Inflammatory macrophage treated with lipopolysaccharide for 4 hours (primary cell): ENCODE data around the gene CEP152.
A peak's percentile ranks its signal among the peaks of the same experiment; 100 is the strongest.
"Not testable (repeated sequence)": the region's sequence is repeated elsewhere in the genome, so short reads cannot be mapped to it uniquely, and the experiment has no call there.

ENCODE experiments used
- DNase-seq: peaks from one replicate; pipeline ENCODE4 v3.0.0-alpha.2; 2020

The CEP152 gene

GRCh38 chr15:48810414-48811324, at the start of gene CEP152:
Gene CEP152 (minus strand): TSS chr15:48811069. CDS start chr15:48805649, 5,420 bp downstream.
- peak; percentile 100 for DNase-seq

GRCh38 chr15:48859426-48859825, 48.6 kb upstream of the CEP152 start:
- no peak for DNase-seq

GRCh38 chr15:48858401-48858800, 47.5 kb upstream of the CEP152 start:
- DNase-seq, result no peak

- no peak for DNase-seq
These were observed 46.1 kb upstream of the CEP152 start for GRCh38 chr15:48856942-48857341.

GRCh38 chr15:48855501-48856440, 44.9 kb upstream of the CEP152 start:
- no peak for DNase-seq

- DNase-seq, result not testable (repeated sequence)
These were observed 43.6 kb upstream of the CEP152 start for GRCh38 chr15:48854434-48854833.

- DNase-seq, result no peak
These were observed 41.1 kb upstream of the CEP152 start for GRCh38 chr15:48851956-48852355.

GRCh38 chr15:48850648-48851047, 39.8 kb upstream of the CEP152 start:
- no peak for DNase-seq

- DNase-seq, result no peak
These were observed 34.3 kb upstream of the CEP152 start for GRCh38 chr15:48845123-48845522.

- DNase-seq, result no peak
These were observed 31.6 kb upstream of the CEP152 start for GRCh38 chr15:48842501-48842900.

GRCh38 chr15:48834756-48835155, 23.9 kb upstream of the CEP152 start:
- no peak for DNase-seq

- no peak for DNase-seq
These were observed 22.8 kb upstream of the CEP152 start for GRCh38 chr15:48833526-48834239.

GRCh38 chr15:48832648-48833047, 21.8 kb upstream of the CEP152 start:
- no peak for DNase-seq

- DNase-seq, result no peak
These were observed 18.0 kb upstream of the CEP152 start for GRCh38 chr15:48828906-48829305.

- DNase-seq, result no peak
These were observed 17.6 kb upstream of the CEP152 start for GRCh38 chr15:48828471-48828870.

- DNase-seq, result no peak
These were observed 14.2 kb upstream of the CEP152 start for GRCh38 chr15:48825075-48825474.

GRCh38 chr15:48823706-48824105, 12.8 kb upstream of the CEP152 start:
- no peak for DNase-seq

GRCh38 chr15:48823237-48823636, 12.4 kb upstream of the CEP152 start:
- no peak for DNase-seq

GRCh38 chr15:48814286-48814685, 3.4 kb upstream of the CEP152 start:
- DNase-seq, result peak; percentile 21

- DNase-seq, result no peak
These were observed 573 bp upstream of the CEP152 start for GRCh38 chr15:48811325-48811958.

- no peak for DNase-seq
These were observed 4.7 kb downstream of the CEP152 start for GRCh38 chr15:48806151-48806550.

GRCh38 chr15:48805591-48805990, 5.3 kb downstream of the CEP152 start:
- no peak for DNase-seq
